Fibroblast of the aortic adventitia (primary cell): ENCODE data around the gene RBL1. TPM values are rescaled to one million over a fixed set of nuclear protein-coding genes. Genes with fewer than 3 reads are reported as not detected.

Experiments used
- DNase-seq: peaks from one replicate; pipeline ENCODE4 v3.0.0-alpha.2; 2010; ENCODE audit warnings: low read depth
- H3K4me3 ChIP-seq: 2 replicates; pipeline ENCODE4 v1.5.1; 2011; ENCODE audit warnings: low read depth, mild to moderate bottlenecking, control low read depth, low read length, moderate library complexity
- total RNA-seq: library from RNA; depleted of rRNA; stranded (reverse); fragments of >200 nt; gene quantifications from 2 replicates; pipeline ENCODE4 v1.2.3, GENCODE V29; 2012; ENCODE audit warnings: low replicate concordance
- TF ChIP-seq, protein P1 (sequence below): IDR thresholded peaks from 2 replicates; pipeline ENCODE4 v1.5.1; 2011; ENCODE audit warnings: mild to moderate bottlenecking, low read length, control low read depth, inconsistent platforms; ENCODE audit not compliant: insufficient read depth

The RBL1 gene
- total RNA-seq, 1 donor: 31.9 TPM

DNA sequence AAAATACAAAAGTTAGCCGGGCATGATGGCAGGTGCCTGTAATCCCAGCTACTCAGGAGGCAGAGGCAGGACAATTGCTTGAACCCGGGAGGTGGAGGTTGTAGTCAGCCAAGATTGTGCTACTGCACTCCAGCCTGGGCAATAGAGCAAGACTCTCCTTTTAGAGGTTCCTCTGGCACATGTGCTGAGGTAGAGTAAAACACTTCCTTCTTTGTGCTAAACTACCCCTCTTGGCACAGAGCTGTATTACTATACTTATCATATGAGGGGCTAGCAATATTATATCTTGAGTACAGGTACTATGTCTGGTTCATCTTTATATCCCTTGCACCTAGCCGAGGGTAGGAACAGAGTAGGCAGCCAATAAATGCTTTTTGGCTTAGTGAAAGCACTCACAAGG lies 104.1 kb downstream of the RBL1 start:
- TF ChIP-seq, protein P1, sequence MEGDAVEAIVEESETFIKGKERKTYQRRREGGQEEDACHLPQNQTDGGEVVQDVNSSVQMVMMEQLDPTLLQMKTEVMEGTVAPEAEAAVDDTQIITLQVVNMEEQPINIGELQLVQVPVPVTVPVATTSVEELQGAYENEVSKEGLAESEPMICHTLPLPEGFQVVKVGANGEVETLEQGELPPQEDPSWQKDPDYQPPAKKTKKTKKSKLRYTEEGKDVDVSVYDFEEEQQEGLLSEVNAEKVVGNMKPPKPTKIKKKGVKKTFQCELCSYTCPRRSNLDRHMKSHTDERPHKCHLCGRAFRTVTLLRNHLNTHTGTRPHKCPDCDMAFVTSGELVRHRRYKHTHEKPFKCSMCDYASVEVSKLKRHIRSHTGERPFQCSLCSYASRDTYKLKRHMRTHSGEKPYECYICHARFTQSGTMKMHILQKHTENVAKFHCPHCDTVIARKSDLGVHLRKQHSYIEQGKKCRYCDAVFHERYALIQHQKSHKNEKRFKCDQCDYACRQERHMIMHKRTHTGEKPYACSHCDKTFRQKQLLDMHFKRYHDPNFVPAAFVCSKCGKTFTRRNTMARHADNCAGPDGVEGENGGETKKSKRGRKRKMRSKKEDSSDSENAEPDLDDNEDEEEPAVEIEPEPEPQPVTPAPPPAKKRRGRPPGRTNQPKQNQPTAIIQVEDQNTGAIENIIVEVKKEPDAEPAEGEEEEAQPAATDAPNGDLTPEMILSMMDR: no peak
- no peak for DNase-seq
- no peak overlapping the region for H3K4me3 ChIP-seq

DNA sequence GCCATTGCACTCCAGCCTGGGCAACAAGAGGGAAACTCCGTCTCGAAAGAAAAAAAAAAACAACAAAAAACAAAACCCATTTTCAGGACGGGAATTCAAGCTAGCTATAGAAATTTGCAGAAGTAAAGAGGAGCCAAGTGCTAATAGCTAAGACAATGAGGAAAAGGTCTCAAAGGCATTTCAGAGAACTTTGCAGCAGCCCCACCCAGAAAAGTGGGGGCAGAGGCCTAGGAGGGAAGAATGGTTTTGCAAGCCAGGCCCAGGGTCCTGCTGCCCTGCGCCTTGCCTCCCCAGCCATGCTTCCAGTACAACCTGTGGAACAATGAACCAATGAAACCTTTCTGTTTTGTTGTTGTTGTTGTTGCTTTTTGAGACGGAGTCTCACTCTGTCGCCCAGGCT lies 106.0 kb downstream of the RBL1 start:
- no peak for DNase-seq
- TF ChIP-seq, protein P1: no peak
- no peak overlapping the region for H3K4me3 ChIP-seq

DNA sequence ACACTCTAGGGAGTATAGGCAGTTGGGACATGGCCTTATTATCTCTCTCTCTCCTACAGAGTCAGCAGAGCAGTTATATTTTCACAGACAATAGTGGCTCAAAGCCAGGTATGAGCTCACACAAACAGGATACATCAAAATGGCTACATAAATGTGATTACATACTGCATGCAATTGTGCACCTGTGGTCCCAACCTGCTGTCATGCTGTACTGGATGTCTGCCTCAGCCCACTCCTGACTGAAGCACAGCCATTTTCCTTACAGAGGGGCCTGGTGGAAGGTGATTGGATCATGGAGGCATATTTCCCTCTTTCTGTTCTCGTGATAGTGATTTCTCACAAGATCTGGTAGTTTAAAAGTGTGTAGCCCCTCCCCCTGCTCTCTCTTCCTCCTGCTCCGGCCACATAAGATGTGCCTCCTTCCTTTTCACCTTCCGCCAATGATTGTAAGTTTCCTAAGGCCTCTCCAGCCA lies 107.3 kb downstream of the RBL1 start:
- peak; percentile 57 for DNase-seq
- no peak overlapping the region for H3K4me3 ChIP-seq
- TF ChIP-seq, protein P1: no peak

DNA sequence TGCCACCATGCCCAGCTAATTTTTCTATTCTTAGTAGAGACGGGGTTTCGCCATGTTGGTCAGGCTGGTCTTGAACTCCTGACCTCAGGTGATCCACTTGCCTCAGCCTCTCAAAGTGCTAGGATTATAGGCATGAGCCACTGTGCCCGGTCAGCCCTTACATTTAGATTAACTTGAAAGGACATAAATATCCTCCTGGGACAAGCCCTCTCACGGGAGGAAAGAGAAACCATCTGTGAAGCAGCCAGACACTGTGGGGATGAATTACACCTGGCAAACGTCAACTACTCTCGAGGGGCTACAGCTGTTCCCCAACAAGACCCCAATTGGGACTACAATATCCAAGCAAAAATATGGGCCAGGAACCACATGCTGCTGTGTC lies 111.5 kb downstream of the RBL1 start:
- no peak overlapping the region for H3K4me3 ChIP-seq
- TF ChIP-seq, protein P1: no peak
- no peak for DNase-seq

DNA sequence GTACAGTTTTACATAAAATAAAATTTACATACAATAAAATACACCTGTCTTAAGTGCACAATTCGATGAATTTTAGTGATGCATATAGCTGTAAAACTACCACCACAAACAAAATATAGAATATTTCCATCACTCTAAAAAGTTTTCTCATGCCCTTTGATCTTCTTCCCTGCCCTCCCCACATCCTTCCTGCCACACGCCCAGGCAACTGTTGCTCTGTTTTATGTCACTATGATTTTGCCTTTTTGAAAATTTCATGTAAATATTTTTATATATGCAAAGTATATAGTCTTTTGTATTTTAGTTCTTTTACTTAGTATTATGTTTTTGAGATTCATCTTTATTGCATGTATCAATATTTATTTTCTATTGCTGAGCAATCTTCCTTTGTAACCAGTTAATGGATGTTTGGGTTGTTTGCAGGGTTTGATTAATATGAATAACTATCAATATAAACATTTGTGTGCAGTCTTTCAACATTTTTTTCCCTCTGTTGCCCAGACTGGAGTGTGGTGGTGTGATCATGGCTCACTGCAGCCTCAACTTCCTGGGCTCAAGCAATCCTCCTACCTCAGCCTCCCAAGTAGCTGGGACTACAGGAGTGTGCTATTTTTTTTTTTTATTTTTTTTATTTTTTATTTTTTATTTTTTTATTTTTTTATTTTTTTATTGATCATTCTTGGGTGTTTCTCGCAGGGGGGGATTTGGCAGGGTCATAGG lies 120.5 kb downstream of the RBL1 start:
- no peak for DNase-seq
- no peak overlapping the region for H3K4me3 ChIP-seq
- TF ChIP-seq, protein P1: no peak

DNA sequence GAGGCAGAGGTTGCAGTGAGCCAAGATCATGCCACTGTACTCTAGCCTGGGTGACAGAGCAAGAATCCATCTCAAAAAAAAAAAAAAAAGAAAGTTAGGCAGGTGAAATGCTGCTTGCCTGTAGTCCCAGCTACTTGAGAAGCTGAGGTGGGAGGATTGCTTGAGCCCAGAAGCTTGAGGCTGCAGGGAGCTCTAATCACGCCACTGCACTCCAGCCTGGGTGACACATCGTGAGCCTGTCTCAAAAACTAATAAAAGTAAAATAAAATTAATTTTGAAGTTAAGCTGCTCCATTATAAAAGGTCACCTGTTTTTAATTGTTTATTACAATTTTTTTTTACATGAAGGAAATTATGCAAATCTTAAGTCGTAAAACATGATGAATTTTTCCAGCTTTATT lies 121.1 kb downstream of the RBL1 start:
- TF ChIP-seq, protein P1: no peak
- H3K4me3 ChIP-seq: no peak overlapping the region
- no peak for DNase-seq

DNA sequence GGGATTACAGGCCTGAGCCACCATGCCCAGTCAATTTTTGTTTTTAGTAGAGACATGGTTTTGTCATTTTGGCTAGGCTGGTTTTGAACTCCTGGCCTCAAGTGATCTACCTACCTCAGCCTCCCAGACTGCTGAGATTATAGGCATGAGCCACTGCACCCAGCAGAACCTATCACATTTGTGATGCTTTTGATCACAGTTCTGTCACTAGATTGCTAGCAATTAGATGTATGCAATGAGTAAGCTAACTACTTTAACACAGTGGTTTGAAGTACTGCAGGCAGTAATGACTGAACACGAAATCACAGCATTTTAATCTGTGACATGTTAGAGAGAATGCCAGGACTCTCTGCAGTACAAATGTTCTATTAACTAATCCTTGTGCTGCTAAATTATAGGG lies 124.7 kb downstream of the RBL1 start:
- H3K4me3 ChIP-seq: no peak overlapping the region
- no peak for DNase-seq
- TF ChIP-seq, protein P1: no peak
